Stimulated activated CD4-positive, alpha-beta T cell treated with anti-CD3 and anti-CD28 coated beads, Interleukin-4, amount 100 ng/mL, for 24 hours (primary cell): ENCODE results near the gene MESP2.

Source experiments
- DNase-seq: peaks from one replicate; pipeline ENCODE4 v3.0.0-alpha.2; 2020

Gene MESP2

DNA sequence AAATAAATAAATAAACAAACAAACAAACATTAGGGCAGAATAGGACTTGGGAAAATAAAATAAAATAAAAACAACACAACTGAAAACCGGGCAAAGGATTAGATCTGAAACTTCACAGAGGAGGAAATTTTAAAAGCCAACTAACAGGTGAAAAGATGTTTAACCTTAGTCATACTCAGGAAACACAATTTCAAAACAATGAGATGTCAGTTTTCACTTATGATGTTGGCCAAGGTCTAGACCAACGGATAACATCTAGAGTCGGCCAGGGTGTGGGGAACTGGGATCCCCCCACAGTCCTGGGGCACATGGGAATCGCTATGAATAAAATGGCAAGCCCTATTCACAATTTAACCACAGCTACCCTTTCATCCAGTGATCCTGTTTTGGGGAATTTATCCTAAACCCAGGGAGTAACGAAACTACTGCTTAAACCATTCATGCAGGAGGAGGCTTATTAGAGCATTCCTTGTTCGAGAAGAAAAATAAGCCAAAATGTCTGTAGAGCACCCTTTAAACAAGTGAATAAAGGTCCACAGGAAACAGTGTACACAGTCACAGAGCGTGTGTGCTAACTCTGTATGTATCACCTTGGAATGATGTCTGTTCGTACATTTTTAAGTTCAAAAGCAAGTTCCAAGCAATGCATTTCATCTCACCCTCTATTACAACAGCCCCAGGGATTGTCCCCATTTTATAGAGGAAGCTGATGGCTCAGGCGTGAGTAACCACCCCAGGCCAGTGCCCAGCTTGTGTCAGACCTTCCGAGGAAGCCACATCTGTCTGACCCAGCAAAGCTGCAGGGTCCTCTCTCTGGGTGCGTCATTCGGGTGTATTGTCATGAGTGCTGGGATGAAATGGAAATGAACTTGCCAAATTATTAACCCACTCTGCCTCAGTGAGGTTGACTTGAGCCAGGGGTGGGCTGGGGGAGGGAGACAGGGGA is 44.8 kb downstream of the MESP2 start:
- DNase-seq: no peak

- DNase-seq: no peak
These were observed 45.9 kb downstream of the MESP2 start for GRCh38 chr15:89822026-89822425.

- no peak for DNase-seq
These were observed 46.4 kb downstream of the MESP2 start for GRCh38 chr15:89822611-89822950.

DNA sequence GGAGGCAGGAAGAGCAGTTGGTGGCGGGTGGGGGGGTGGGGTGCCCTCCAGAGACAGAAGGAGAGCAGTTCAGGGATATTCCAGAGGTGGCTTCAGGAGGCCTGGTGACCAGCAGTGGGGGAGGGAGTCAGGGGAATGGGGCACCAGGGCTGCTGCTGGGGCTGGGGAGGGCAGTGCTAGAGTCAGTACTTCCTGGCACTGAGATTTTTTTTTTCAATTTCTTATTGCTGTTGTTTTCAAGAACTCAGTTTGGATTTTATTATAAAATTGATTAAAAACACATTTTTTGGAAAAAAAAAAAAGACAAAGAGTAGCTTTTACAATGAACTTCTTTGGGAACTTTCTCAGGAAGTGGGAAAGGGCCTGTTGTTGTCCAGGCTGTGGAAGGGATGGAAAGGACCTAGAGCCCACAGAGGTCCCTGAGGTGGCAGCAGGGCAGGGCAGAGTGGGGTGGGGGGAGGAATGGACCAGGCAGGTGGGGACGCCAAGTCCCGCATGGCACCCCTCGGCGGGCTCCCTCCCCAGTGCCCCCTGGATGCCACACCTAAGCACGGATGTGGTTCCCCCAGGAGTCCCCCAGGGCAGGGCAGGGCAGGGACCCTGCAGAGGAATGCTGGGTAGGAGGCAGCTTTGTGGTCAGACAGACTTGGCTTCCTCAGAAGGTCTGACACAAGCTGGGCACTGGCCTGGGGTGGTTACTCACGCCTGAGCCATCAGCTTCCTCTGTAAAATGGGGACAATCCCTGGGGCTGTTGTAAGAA is 47.0 kb downstream of the MESP2 start:
- DNase-seq: no peak

DNA sequence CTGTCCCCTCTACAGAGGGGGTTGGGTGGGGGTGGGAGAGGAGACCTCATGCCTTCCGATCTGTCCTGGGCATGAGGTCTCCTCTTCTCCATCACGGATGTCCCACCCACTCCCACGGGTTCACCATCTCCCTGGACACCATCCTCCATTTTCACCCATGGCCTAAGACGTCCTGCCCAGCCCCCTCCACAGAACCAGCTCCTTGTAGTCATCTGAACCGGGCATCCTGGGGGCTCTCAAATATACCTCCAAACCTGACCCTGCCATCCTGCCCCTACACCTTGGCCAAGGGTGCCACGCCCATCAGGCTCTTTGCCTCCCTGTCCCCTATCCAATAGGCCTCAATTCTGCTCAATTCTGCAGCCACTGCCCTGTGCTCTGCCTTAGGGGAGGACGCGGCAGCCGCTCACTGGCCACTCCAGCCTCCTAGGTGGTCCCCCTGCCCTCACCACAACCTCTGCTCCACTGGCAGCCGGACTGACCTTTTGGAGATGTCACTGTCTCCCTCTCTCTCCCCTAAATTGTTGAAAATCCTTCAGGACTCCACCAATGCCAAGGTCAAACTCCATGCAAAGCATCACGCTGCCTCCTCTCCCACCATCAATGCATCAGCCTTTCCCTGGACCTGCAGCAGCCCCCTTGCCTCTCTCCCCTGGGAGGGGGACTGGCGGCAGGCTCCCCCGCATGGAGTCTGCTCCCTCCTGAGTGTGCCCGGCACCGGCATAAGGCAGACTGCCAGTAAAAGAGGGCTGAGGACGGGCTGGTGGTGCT is 47.9 kb downstream of the MESP2 start:
- DNase-seq: no peak

DNA sequence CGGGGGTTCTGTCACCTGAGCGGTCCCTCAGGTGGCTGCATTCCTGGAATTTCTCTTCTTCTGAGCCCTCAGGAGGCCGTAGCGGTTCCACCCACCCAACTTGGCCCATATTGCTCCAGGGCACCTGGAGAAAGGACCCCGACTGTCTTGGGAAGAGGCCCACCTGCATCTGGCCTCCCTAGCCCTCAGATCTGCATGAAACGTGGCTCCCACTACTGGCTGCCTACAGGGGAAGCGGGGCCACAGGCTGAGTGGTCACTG is 48.4 kb downstream of the MESP2 start:
- DNase-seq: no peak

DNA sequence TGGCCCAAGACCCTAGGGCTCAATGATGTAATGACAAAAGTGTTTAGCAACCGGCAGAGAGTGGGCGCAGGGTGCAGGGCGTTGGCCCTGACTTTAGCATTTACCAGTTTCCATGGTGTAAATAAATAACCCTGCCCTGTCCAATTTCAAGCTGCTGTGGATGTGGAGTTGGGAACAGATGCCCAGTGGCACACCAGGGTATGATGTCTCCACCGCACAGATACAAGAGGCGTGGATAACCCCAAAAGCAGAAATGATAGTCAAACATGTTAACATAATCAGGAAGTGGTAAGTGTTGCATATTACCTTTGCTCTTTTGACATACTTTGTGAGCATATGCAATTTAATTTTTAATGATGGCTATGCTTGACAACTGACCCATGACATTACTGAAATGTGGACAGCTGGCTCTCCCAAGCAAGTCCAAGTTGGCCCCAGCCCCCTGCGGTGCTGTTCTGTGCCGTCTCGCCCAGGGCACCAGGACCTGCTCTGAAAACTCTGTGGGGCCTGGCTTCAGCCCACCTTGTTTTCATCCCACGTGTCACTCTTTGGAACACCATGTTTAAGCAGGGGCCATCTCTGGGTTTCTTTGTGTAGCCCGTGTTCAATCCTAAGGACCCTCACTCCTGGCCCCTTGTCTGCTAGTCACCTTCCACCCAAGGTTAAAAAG is 49.3 kb downstream of the MESP2 start:
- no peak for DNase-seq

DNA sequence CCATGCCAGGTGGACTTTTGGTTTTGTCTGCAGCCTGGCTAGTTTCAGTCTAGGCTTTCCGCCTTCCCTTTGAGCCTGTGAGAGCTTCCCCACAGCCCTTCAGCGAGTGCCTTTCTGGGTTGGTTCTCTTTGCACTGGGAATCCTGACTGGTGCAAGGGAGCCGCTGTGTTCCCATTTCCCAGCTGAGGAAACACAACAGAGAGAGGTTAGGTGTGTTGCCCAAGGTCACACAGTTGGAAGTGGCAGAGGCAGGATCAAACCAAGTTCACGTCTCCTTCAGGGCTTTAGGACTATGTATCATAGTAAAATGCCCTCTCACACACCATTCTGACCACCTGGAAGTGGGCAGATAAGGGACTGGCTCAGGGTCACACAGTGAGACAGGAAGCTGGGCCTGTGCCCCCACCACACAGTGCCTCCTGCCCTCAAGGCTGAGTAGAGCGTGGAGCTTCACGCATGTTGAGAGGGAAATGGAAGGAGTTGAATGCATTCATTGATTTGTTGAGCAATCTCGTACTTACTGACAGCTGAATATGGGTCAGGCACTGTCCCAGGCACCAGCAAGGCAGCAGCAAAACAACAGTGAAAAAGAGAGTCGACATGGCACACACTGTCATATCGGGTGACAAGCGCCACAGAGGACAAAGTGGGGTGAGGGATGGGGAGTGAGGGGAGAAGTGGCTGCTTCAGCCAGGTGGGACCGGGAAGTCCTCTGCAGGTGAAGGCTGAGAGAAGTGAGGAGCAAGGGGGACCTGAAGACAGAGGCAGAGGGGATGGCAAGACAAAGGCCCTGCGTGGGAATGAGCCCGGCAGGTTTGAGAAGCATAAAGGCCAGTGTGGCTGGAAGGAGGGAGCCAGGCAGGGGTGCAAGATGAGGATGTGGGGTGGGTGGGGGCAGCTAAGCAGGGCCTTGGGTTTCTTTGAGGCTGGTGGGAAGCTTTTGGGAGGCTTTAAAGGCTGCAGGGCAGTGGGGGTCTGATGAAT is 50.8 kb downstream of the MESP2 start:
- no peak for DNase-seq

DNA sequence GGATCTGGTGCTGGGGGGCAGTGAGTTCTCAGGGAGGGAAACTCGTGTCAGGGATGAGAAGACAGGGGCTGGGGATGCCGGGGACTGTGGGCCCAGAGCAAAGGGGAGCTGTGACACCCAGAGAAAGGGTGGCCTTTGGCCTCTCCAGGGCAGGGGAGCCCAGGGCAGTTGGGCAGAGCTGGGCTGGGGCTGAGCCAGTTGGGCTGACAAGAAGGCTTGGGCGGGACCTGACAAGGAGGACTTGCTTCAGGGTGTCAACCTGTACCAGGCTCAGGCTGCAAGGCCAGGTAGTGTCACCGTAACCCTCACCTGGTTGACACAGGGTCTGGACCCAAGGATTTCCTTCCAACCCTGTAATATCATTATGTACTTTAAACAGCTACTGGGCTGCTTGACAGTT is 51.7 kb downstream of the MESP2 start:
- no peak for DNase-seq
